BJ (cell line): ENCODE results near the gene SVOPL. TPM values are rescaled to one million over a fixed set of nuclear protein-coding genes. Genes with fewer than 3 reads are reported as not detected.

Experiments used
- CTCF ChIA-PET: fragments of 350-600 bp; formaldehyde crosslinking; extraction: SDS; loops from one replicate; lab custom pipeline; 2021; ENCODE audit warnings: antibody characterized with exemption, inconsistent platforms; lab: Yijun Ruan, JAX
- POLR2A ChIA-PET: fragments of 300-600 bp; sonication (Branson Sonifier 250); formaldehyde crosslinking; extraction: SDS; loops from one replicate; lab custom pipeline; 2021; ENCODE audit warnings: antibody characterized with exemption; lab: Charles Lee
- DNase-seq: peaks from one replicate; pipeline ENCODE4 v3.0.0-alpha.2; 2011; ENCODE audit warnings: low read depth
- H3K27me3 ChIP-seq: 2 replicates; pipeline ENCODE4 v1.6.0; 2011; ENCODE audit warnings: low read length; ENCODE audit not compliant: control insufficient read depth, insufficient read depth
- H3K36me3 ChIP-seq: 2 replicates; pipeline ENCODE4 v1.5.1; 2011; ENCODE audit warnings: low read length; ENCODE audit not compliant: control insufficient read depth, insufficient read depth
- H3K4me3 ChIP-seq: 2 replicates; pipeline ENCODE4 v1.5.1; 2011; ENCODE audit warnings: low read depth, mild to moderate bottlenecking, control low read depth, low read length
- CTCF ChIP-seq: IDR thresholded peaks from 2 replicates; pipeline ENCODE4 v1.5.1; 2011; ENCODE audit warnings: low read depth, mild to moderate bottlenecking, control low read depth, inconsistent platforms, low read length, moderate library complexity; ENCODE audit not compliant: insufficient read depth
- polyA plus RNA-seq: library from polyadenylated mRNA; depleted of rRNA; stranded (reverse); fragments of >200 nt; gene quantifications from 2 replicates; pipeline ENCODE4 v1.2.3, GENCODE V29; 2011

SVOPL gene
- polyA plus RNA-seq, 1 experiment: not detected

- no peak for DNase-seq
- Histone ChIP-seq H3K4me3 (no peak overlapping the region), H3K36me3 (no peaks in the 10 kb centered on the region), H3K27me3 (no peaks in the 10 kb centered on the region)
- CTCF ChIA-PET: interaction anchor here (1.3 kb wide), 1 partner anchor 28 kb away, joined by 3 read pairs; no protein-coding TSS in a partner anchor
- POLR2A ChIA-PET: no interaction called here
- no peak for TF ChIP-seq CTCF
These were observed 71.0 kb downstream of the SVOPL start for GRCh38 chr7:138630059-138630610.

GRCh38 chr7:138627361-138627760 is 73.8 kb downstream of the SVOPL start:
- Histone ChIP-seq H3K27me3 (no peaks in the 10 kb centered on the region), H3K36me3 (no peaks in the 10 kb centered on the region), H3K4me3 (no peak overlapping the region)
- no peak for DNase-seq
- no peak for TF ChIP-seq CTCF
- ChIA-PET POLR2A (no interaction called here), CTCF (no interaction called here)

- CTCF ChIA-PET: interaction anchor here (0.8 kb wide), 1 partner anchor 75 kb away, joined by 4 read pairs; no protein-coding TSS in a partner anchor
- H3K27me3 ChIP-seq: no peaks in the 10 kb centered on the region
- DNase-seq: no peak
- H3K4me3 ChIP-seq: no peak overlapping the region
- TF ChIP-seq CTCF: no peak
- POLR2A ChIA-PET: no interaction called here
- H3K36me3 ChIP-seq: no peaks in the 10 kb centered on the region
These were observed 74.3 kb downstream of the SVOPL start for GRCh38 chr7:138626846-138627245.

GRCh38 chr7:138625849-138626230 is 75.3 kb downstream of the SVOPL start:
- POLR2A ChIA-PET: no interaction called here
- CTCF ChIA-PET: interaction anchor here (0.8 kb wide), 2 partner anchors 9 to 76 kb away, joined by 3 to 4 read pairs; no protein-coding TSS in a partner anchor
- H3K36me3 ChIP-seq: no peaks in the 10 kb centered on the region
- DNase-seq: no peak
- H3K27me3 ChIP-seq: no peaks in the 10 kb centered on the region
- no peak overlapping the region for H3K4me3 ChIP-seq
- TF ChIP-seq CTCF: no peak

GRCh38 chr7:138625084-138625848 is 75.9 kb downstream of the SVOPL start:
- CTCF ChIA-PET: interaction anchor here (0.8 kb wide), 1 partner anchor 9 kb away, joined by 3 read pairs; no protein-coding TSS in a partner anchor
- H3K36me3 ChIP-seq: no peaks in the 10 kb centered on the region
- POLR2A ChIA-PET: no interaction called here
- H3K27me3 ChIP-seq: no peaks in the 10 kb centered on the region
- no peak for DNase-seq
- TF ChIP-seq CTCF: no peak
- H3K4me3 ChIP-seq: no peak overlapping the region
